H1 (cell line): ENCODE results near the gene OR14A2. TPM values are rescaled to one million over a fixed set of nuclear protein-coding genes. Genes with fewer than 3 reads are reported as not detected.

ENCODE experiments used
- CTCF ChIA-PET: fragments of 300-600 bp; sonication (Branson Sonifier 250); formaldehyde crosslinking; loops from one replicate; lab custom pipeline; 2021; ENCODE audit not compliant: partially characterized antibody; lab: Charles Lee
- POLR2A ChIA-PET: fragments of 300-600 bp; sonication (Branson Sonifier 250); formaldehyde crosslinking; loops from one replicate; lab custom pipeline; 2021; ENCODE audit warnings: inconsistent platforms; ENCODE audit not compliant: partially characterized antibody; lab: Charles Lee
- DNase-seq, 2 experiments: peaks; one replicate each; pipeline versions ENCODE4 v3.0.0 to v3.0.0-alpha.2; 2010 to 2022; ENCODE audit warnings: low spot score in 2 of 2, low read depth in 1 of 2, mixed read lengths in 1 of 2
- FAIRE-seq: peaks from 2 replicates; lab custom pipeline; 2011; peaks lifted over from hg19 to GRCh38; lab: Jason Lieb, UNC
- H2AFZ ChIP-seq: 2 replicates; pipeline ENCODE4 v1.8.1; 2012; ENCODE audit warnings: low read length, inconsistent platforms
- H2AK5ac ChIP-seq: 2 replicates; pipeline ENCODE4 v1.6.1; 2013; ENCODE audit warnings: low read depth, low read length
- H2BK120ac ChIP-seq: replicated peaks from 2 replicates; pipeline ENCODE3; 2013; ENCODE audit warnings: low read depth, low read length, inconsistent platforms
- H2BK12ac ChIP-seq: 2 replicates; pipeline ENCODE4 v1.6.1; 2013; ENCODE audit warnings: low read depth, low read length
- H2BK15ac ChIP-seq: 2 replicates; pipeline ENCODE4 v1.6.1; 2013; ENCODE audit warnings: low read length
- H2BK20ac ChIP-seq: 2 replicates; pipeline ENCODE4 v1.6.1; 2013; ENCODE audit warnings: low read length
- H2BK5ac ChIP-seq: 2 replicates; pipeline ENCODE4 v1.6.1; 2013; ENCODE audit warnings: low read depth, low read length
- H3K14ac ChIP-seq: 2 replicates; pipeline ENCODE4 v1.6.1; 2013; ENCODE audit warnings: inconsistent platforms; ENCODE audit not compliant: insufficient read length
- H3K18ac ChIP-seq: 2 replicates; pipeline ENCODE4 v1.6.1; 2013; ENCODE audit warnings: low read length; ENCODE audit errors: extremely low read depth
- H3K23ac ChIP-seq: 2 replicates; pipeline ENCODE4 v1.6.1; 2013; ENCODE audit warnings: inconsistent platforms; ENCODE audit not compliant: insufficient read length
- H3K23me2 ChIP-seq: 2 replicates; pipeline ENCODE4 v1.6.1; 2013; ENCODE audit warnings: low read depth, low read length
- H3K27ac ChIP-seq: 2 replicates; pipeline ENCODE4 v1.6.1; 2011; ENCODE audit warnings: low read depth, low read length, inconsistent platforms
- H3K27me3 ChIP-seq, 4 experiments: replicated peaks in 1 of 4; 1 replicate in 1 of 4; 2 replicates in 3 of 4; pipeline versions ENCODE4 v1.6.1 to v1.8.1; 2011 to 2013; ENCODE audit warnings: low read length in 3 of 4, mild to moderate bottlenecking in 3 of 4, inconsistent platforms in 2 of 4, mixed read lengths in 2 of 4, moderate library complexity in 1 of 4; ENCODE audit not compliant: control insufficient read depth in 3 of 4, insufficient read depth in 3 of 4; ENCODE audit errors: extremely low read depth in 1 of 4
- H3K36me3 ChIP-seq, 4 experiments: 2 replicates each; pipeline versions ENCODE4 v1.6.1 to v1.8.1; 2011 to 2013; ENCODE audit warnings: mild to moderate bottlenecking in 4 of 4, low read length in 3 of 4, moderate library complexity in 2 of 4, control low read depth in 1 of 4, inconsistent platforms in 1 of 4; ENCODE audit not compliant: insufficient read depth in 4 of 4, control insufficient read depth in 2 of 4
- H3K4ac ChIP-seq: replicated peaks from 2 replicates; pipeline ENCODE3; 2013; ENCODE audit warnings: low read length, low read depth, mixed read lengths, inconsistent platforms; ENCODE audit not compliant: insufficient read length
- H3K4me1 ChIP-seq, 4 experiments: replicated peaks in 1 of 4; 1 replicate in 1 of 4; 2 replicates in 3 of 4; pipeline versions ENCODE4 v1.6.1 to v1.8.1; 2011 to 2013; ENCODE audit warnings: low read length in 3 of 4, inconsistent platforms in 2 of 4, mixed read lengths in 1 of 4; ENCODE audit not compliant: insufficient read depth in 4 of 4, control insufficient read depth in 3 of 4
- H3K4me2 ChIP-seq, 2 experiments: 2 replicates each; pipeline versions ENCODE4 v1.6.1 to v1.8.1; 2011 to 2013; ENCODE audit warnings: low read depth in 2 of 2, low read length in 2 of 2, control low read depth in 1 of 2, inconsistent platforms in 1 of 2, mild to moderate bottlenecking in 1 of 2; ENCODE audit not compliant: insufficient read depth in 1 of 2
- H3K4me3 ChIP-seq, 4 experiments: fragments of 200-600, 300-600 bp in 1 of 4; sonication (generic), shearing (Covaris generic), sonication (Bioruptor Twin) in 1 of 4; 2 replicates each; pipeline versions ENCODE4 v1.5.1 to v1.8.1; 2011 to 2016; ENCODE audit warnings: low read length in 4 of 4, low read depth in 3 of 4, control low read depth in 2 of 4, inconsistent platforms in 2 of 4, mild to moderate bottlenecking in 2 of 4, mixed read lengths in 1 of 4, moderate library complexity in 1 of 4; ENCODE audit not compliant: insufficient read depth in 2 of 4; ENCODE audit errors: extremely low read depth in 1 of 4
- H3K56ac ChIP-seq: replicated peaks from 2 replicates; pipeline ENCODE3; 2013; ENCODE audit warnings: low read depth, mild to moderate bottlenecking, mixed read lengths, low read length, inconsistent platforms; ENCODE audit not compliant: insufficient read length
- H3K79me1 ChIP-seq: 2 replicates; pipeline ENCODE4 v1.6.1; 2013; ENCODE audit warnings: low read depth, low read length, control low read depth
- H3K79me2 ChIP-seq, 2 experiments: 2 replicates each; pipeline versions ENCODE4 v1.6.1 to v1.8.1; 2012 to 2013; ENCODE audit warnings: low read length in 2 of 2, mild to moderate bottlenecking in 2 of 2, inconsistent platforms in 1 of 2; ENCODE audit not compliant: insufficient read depth in 2 of 2, control insufficient read depth in 1 of 2
- H3K9ac ChIP-seq, 4 experiments: replicated peaks in 1 of 4; 1 replicate in 1 of 4; 2 replicates in 3 of 4; pipeline versions ENCODE4 v1.6.1 to v1.8.1; 2011 to 2013; ENCODE audit warnings: low read depth in 3 of 4, low read length in 3 of 4, control low read depth in 2 of 4, mild to moderate bottlenecking in 2 of 4, moderate library complexity in 2 of 4, inconsistent platforms in 1 of 4; ENCODE audit errors: extremely low read depth in 1 of 4
- H3K9me3 ChIP-seq, 2 experiments: 2 replicates each; pipeline versions ENCODE4 v1.6.1 to v1.8.1; 2012 to 2013; ENCODE audit warnings: mild to moderate bottlenecking in 2 of 2, moderate library complexity in 2 of 2, control low read depth in 1 of 2, inconsistent platforms in 1 of 2, low read depth in 1 of 2, low read length in 1 of 2, mixed read lengths in 1 of 2; ENCODE audit not compliant: insufficient read depth in 2 of 2
- H4K20me1 ChIP-seq, 2 experiments: replicated peaks in 1 of 2; 2 replicates each; pipeline versions ENCODE3 to v1.8.1; 2011 to 2013; ENCODE audit warnings: inconsistent platforms in 2 of 2, low read length in 2 of 2, mild to moderate bottlenecking in 1 of 2; ENCODE audit not compliant: insufficient read depth in 2 of 2, control insufficient read depth in 1 of 2
- H4K5ac ChIP-seq: 2 replicates; pipeline ENCODE4 v1.6.1; 2013; ENCODE audit warnings: low read length, low read depth, mixed read lengths, inconsistent platforms; ENCODE audit not compliant: insufficient read length
- H4K8ac ChIP-seq: 2 replicates; pipeline ENCODE4 v1.8.0; 2013; ENCODE audit warnings: mild to moderate bottlenecking, moderate library complexity, low read length, inconsistent platforms; ENCODE audit not compliant: insufficient read depth; ENCODE audit errors: extremely low read depth
- H4K91ac ChIP-seq: replicated peaks from 2 replicates; pipeline ENCODE3; 2013; ENCODE audit warnings: low read length, mixed read lengths, inconsistent platforms; ENCODE audit not compliant: insufficient read length
- CTBP2 ChIP-seq: IDR thresholded peaks from 2 replicates; pipeline ENCODE4 v1.7.0; 2011; ENCODE audit warnings: borderline replicate concordance, mild to moderate bottlenecking, moderate library complexity, mixed read lengths, low read length; ENCODE audit not compliant: insufficient read depth, insufficient read length
- HDAC2 ChIP-seq, 2 experiments: fragments of 300-600 bp in 1 of 2; sonication (generic) in 1 of 2; IDR thresholded peaks; 2 replicates each; pipeline ENCODE4 v1.6.1; 2011 to 2012; ENCODE audit warnings: low read depth in 2 of 2, low read length in 2 of 2, mild to moderate bottlenecking in 2 of 2, moderate library complexity in 2 of 2, borderline replicate concordance in 1 of 2, inconsistent platforms in 1 of 2
- KDM5A ChIP-seq: fragments of 200-600 bp; IDR thresholded peaks from 2 replicates; pipeline ENCODE4 v1.7.1; 2012; ENCODE audit warnings: mild to moderate bottlenecking, low read length, inconsistent platforms, mixed read lengths
- NRF1 ChIP-seq: IDR thresholded peaks from 2 replicates; pipeline ENCODE4 v1.6.1; 2011; ENCODE audit warnings: mild to moderate bottlenecking, low read depth, low read length, improper control_type of control experiment
- PHF8 ChIP-seq: fragments of 200-600 bp; sonication (generic); conservative IDR thresholded peaks from 2 replicates; pipeline ENCODE4 v1.7.1; 2012; ENCODE audit warnings: low read depth, mild to moderate bottlenecking, inconsistent platforms, low read length, moderate library complexity
- POLR2A ChIP-seq, 2 experiments: IDR thresholded peaks; 1 replicate in 1 of 2; 2 replicates in 1 of 2; pipeline ENCODE4 v1.6.1; 2011; ENCODE audit warnings: low read depth in 2 of 2, low read length in 2 of 2, mild to moderate bottlenecking in 2 of 2; ENCODE audit errors: control extremely low read depth in 1 of 2
- RFX5 ChIP-seq: IDR thresholded peaks from 2 replicates; pipeline ENCODE4 v1.6.1; 2011; ENCODE audit warnings: low read depth, low read length, improper control_type of control experiment, borderline replicate concordance
- WGBS, 2 experiments: shearing (Covaris generic) in 1 of 2; methylation state at CpG; one replicate each; pipeline versions ENCODE4 v1.1.6 to v1.1.7; 2013 to 2015; ENCODE audit warnings: low lambda C conversion rate in 2 of 2, mixed read lengths in 2 of 2, inconsistent platforms in 1 of 2, low coverage in 1 of 2, missing lambda C conversion rate in 1 of 2; ENCODE audit not compliant: insufficient replicate concordance in 2 of 2, insufficient coverage in 1 of 2, insufficient read length in 1 of 2; ENCODE audit errors: extremely low coverage in 1 of 2, missing lambda C conversion rate in 1 of 2; 5-methylcytosine and 5-hydroxymethylcytosine counted together
- polyA plus RNA-seq, 7 experiments: library from polyadenylated mRNA; depleted of rRNA in 3 of 7; stranded (reverse) in 5 of 7; unstranded in 2 of 7; fragments of >200 nt in 5 of 7; fragments of 200-250 nt in 2 of 7; gene quantifications; 1 replicate in 5 of 7; 2 replicates in 1 of 7; 4 replicates in 1 of 7; pipeline versions ENCODE4 v1.2.1 to v1.2.3, GENCODE V29; 2011 to 2013; ENCODE audit warnings: missing spikeins in 2 of 7, mixed read lengths in 2 of 7
- total RNA-seq: library from RNA; stranded (reverse); fragmentation: NEBNext Ultra II Directional; extraction: Animal tissue kit (Norgen Biotek cat#: 25700); gene quantifications from 2 replicates; pipeline ENCODE4 v1.2.1, GENCODE V29; 2021

Gene OR14A2
- total and polyA plus RNA-seq, 2 of the 8 experiments (the other 6 are each of a cell fraction or from before 2014, with no cell fraction given): not detected

DNA sequence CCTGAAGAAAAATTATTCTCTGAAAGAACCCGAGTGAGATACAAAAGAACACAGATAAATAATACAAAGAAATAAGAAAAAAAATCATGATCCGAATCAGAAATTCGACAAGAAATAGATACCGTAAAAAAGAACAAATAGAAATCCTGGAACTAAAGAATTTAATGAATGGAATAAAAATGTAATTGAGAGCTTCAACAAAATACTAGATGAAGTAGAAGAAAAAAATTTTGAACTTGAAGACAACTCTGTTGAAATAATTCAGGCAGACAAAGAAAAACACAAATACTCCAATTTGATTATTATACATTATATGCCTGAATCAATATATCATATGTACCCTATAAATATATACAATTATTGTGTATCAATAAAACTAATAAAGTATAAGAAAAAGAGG, 26.7 kb downstream of the OR14A2 start:
- Histone ChIP-seq H3K36me3 (no peaks in the 10 kb centered on the region), H3K4me1 (no peaks in the 10 kb centered on the region), H3K4me2 (no peak overlapping the region), H3K23ac (no peak overlapping the region), H3K79me1 (no peaks in the 10 kb centered on the region), H2BK12ac (no peak overlapping the region), H4K20me1 (no peaks in the 10 kb centered on the region), H2BK20ac (no peak overlapping the region), H3K9ac (no peak overlapping the region), H4K91ac (no peak overlapping the region), H4K8ac (no peak overlapping the region), H2BK15ac (no peak overlapping the region), H3K23me2 (no peaks in the 10 kb centered on the region), H3K14ac (no peak overlapping the region), H3K4ac (no peak overlapping the region), H3K27me3 (no peaks in the 10 kb centered on the region), H2BK5ac (no peak overlapping the region), H3K4me3 (no peak overlapping the region), H2AFZ (no peak overlapping the region), H2AK5ac (no peak overlapping the region), H3K18ac (no peak overlapping the region), H2BK120ac (no peak overlapping the region), H3K56ac (no peak overlapping the region), H3K27ac (no peak overlapping the region), H3K79me2 (no peaks in the 10 kb centered on the region), H3K9me3 (peaks cover 37 to 49% of the 10 kb centered on the region in 2 experiments), H4K5ac (no peak overlapping the region)
- WGBS, 2 experiments: 74% methylated on average over 4 of the region's 4 CpGs; no CpG with 5 or more reads in 1 of the 2 experiments
- TF ChIP-seq CTBP2: no peak
- no peak for TF ChIP-seq HDAC2 (IDR thresholded peaks at IDR 0.05; ENCODE audit: borderline replicate concordance in 1 of 2, low read depth in 2 of 2, low read length in 2 of 2)
- TF ChIP-seq PHF8: no peak
- TF ChIP-seq POLR2A (IDR thresholded peaks at IDR 0.05; ENCODE audit: control extremely low read depth in 1 of 2, low read depth in 2 of 2, low read length in 2 of 2): no peak
- TF ChIP-seq KDM5A: no peak
- no peak for TF ChIP-seq RFX5
- no peak for TF ChIP-seq NRF1
- POLR2A ChIA-PET: no interaction called here
- no peak for FAIRE-seq
- CTCF ChIA-PET: no interaction called here
- DNase-seq: no peak
